HEK293 (cell line): ENCODE measurements around the gene TCF3.

Experiments used
- CTCF ChIA-PET: fragments of 350-600 bp; formaldehyde crosslinking; extraction: SDS; loops from one replicate; lab custom pipeline; 2021; ENCODE audit warnings: antibody characterized with exemption; lab: Yijun Ruan, JAX
- POLR2A ChIA-PET: fragments of 300-600 bp; formaldehyde crosslinking; extraction: SDS; loops from one replicate; lab custom pipeline; 2020; ENCODE audit warnings: antibody characterized with exemption, inconsistent platforms; lab: Yijun Ruan, JAX
- H3K27ac ChIP-seq: fragments of 200-500 bp; sonication (Bioruptor generic); 2 replicates; pipeline ENCODE4 v1.5.1; 2014; ENCODE audit warnings: low read depth, low read length, control low read depth, inconsistent platforms; ENCODE audit errors: extremely low read depth
- H3K36me3 ChIP-seq, 2 experiments: fragments of 200-500 bp in 1 of 2; sonication (Bioruptor generic) in 1 of 2; 1 replicate in 1 of 2; 2 replicates in 1 of 2; pipeline ENCODE4 v1.5.1; 2014 to 2017; ENCODE audit warnings: inconsistent platforms in 2 of 2, low read length in 2 of 2; ENCODE audit not compliant: control insufficient read depth in 2 of 2, insufficient read depth in 1 of 2
- H3K4me1 ChIP-seq: fragments of 200-500 bp; sonication (Bioruptor generic); 2 replicates; pipeline ENCODE4 v1.5.1; 2014; ENCODE audit warnings: mild to moderate bottlenecking, low read length, inconsistent platforms; ENCODE audit not compliant: control insufficient read depth, insufficient read depth
- H3K4me3 ChIP-seq: 2 replicates; pipeline ENCODE4 v1.5.1; 2011; ENCODE audit warnings: low read depth, mild to moderate bottlenecking, control low read depth, low read length, moderate library complexity
- H3K9me3 ChIP-seq: fragments of 200-500 bp; sonication (Bioruptor generic); 2 replicates; pipeline ENCODE4 v1.5.1; 2014; ENCODE audit warnings: low read depth, low read length, inconsistent platforms; ENCODE audit not compliant: control insufficient read depth, insufficient read depth
- BCL11B ChIP-seq: fragments of 450-650 bp; formaldehyde crosslinking; IDR thresholded peaks from 2 replicates; pipeline ENCODE4 v1.5.1; 2016; ENCODE audit warnings: low read depth, missing biosample characterization, missing genetic modification characterization
- GFI1B ChIP-seq: fragments of 450-650 bp; formaldehyde crosslinking; IDR thresholded peaks from 2 replicates; pipeline ENCODE4 v1.5.1; 2016; ENCODE audit warnings: missing biosample characterization, missing genetic modification characterization
- GLI4 ChIP-seq: fragments of 450-650 bp; formaldehyde crosslinking; IDR thresholded peaks from 2 replicates; pipeline ENCODE4 v1.5.1; 2016; ENCODE audit warnings: missing biosample characterization, missing genetic modification characterization
- GLIS1 ChIP-seq: fragments of 450-650 bp; formaldehyde crosslinking; IDR thresholded peaks from 2 replicates; pipeline ENCODE4 v1.5.1; 2016; ENCODE audit warnings: missing biosample characterization, missing genetic modification characterization
- GLIS2 ChIP-seq: fragments of 450-650 bp; formaldehyde crosslinking; IDR thresholded peaks from 2 replicates; pipeline ENCODE4 v1.5.1; 2016; ENCODE audit warnings: missing biosample characterization, missing genetic modification characterization
- KLF9 ChIP-seq: fragments of 450-650 bp; formaldehyde crosslinking; IDR thresholded peaks from 2 replicates; pipeline ENCODE4 v1.5.1; 2016; ENCODE audit warnings: missing biosample characterization, missing genetic modification characterization, low read depth
- REPIN1 ChIP-seq: fragments of 450-650 bp; formaldehyde crosslinking; IDR thresholded peaks from 2 replicates; pipeline ENCODE4 v1.5.1; 2017; ENCODE audit warnings: missing biosample characterization, missing genetic modification characterization, low read depth
- SP7 ChIP-seq: fragments of 450-650 bp; formaldehyde crosslinking; IDR thresholded peaks from 2 replicates; pipeline ENCODE4 v1.5.1; 2016; ENCODE audit warnings: missing biosample characterization, missing genetic modification characterization
- YY2 ChIP-seq: fragments of 450-650 bp; formaldehyde crosslinking; IDR thresholded peaks from 2 replicates; pipeline ENCODE4 v1.5.1; 2016; ENCODE audit warnings: missing biosample characterization, missing genetic modification characterization
- ZBTB20 ChIP-seq: fragments of 450-650 bp; formaldehyde crosslinking; IDR thresholded peaks from 2 replicates; pipeline ENCODE4 v1.5.1; 2016; ENCODE audit warnings: missing biosample characterization, missing genetic modification characterization
- ZBTB48 ChIP-seq: fragments of 450-650 bp; formaldehyde crosslinking; IDR thresholded peaks from 2 replicates; pipeline ENCODE4 v1.5.1; 2016; ENCODE audit warnings: missing biosample characterization, missing genetic modification characterization
- ZFP69B ChIP-seq: fragments of 450-650 bp; formaldehyde crosslinking; IDR thresholded peaks from 2 replicates; pipeline ENCODE4 v1.5.1; 2016; ENCODE audit warnings: missing biosample characterization, missing genetic modification characterization
- ZIC2 ChIP-seq: fragments of 450-650 bp; formaldehyde crosslinking; IDR thresholded peaks from 2 replicates; pipeline ENCODE4 v1.5.1; 2016; ENCODE audit warnings: missing biosample characterization, missing genetic modification characterization
- ZNF114 ChIP-seq: fragments of 450-650 bp; formaldehyde crosslinking; IDR thresholded peaks from 2 replicates; pipeline ENCODE4 v1.5.0; 2017; ENCODE audit warnings: missing biosample characterization, missing genetic modification characterization
- ZNF169 ChIP-seq: fragments of 450-650 bp; formaldehyde crosslinking; IDR thresholded peaks from 2 replicates; pipeline ENCODE4 v1.5.1; 2016; ENCODE audit warnings: missing biosample characterization, missing genetic modification characterization
- ZNF239 ChIP-seq: fragments of 450-650 bp; formaldehyde crosslinking; IDR thresholded peaks from 2 replicates; pipeline ENCODE4 v1.5.1; 2016; ENCODE audit warnings: missing biosample characterization, missing genetic modification characterization
- ZNF274 ChIP-seq, 2 experiments: fragments of 200-500 bp in 1 of 2; fragments of 450-650 bp in 1 of 2; sonication (Bioruptor generic) in 1 of 2; formaldehyde crosslinking in 1 of 2; IDR thresholded peaks; 2 replicates each; pipeline versions ENCODE4 v1.5.1 to v1.6.1; 2014 to 2016; ENCODE audit warnings: borderline replicate concordance in 1 of 2, inconsistent platforms in 1 of 2, low read length in 1 of 2, missing biosample characterization in 1 of 2, missing genetic modification characterization in 1 of 2
- ZNF501 ChIP-seq: fragments of 450-650 bp; formaldehyde crosslinking; IDR thresholded peaks from 2 replicates; pipeline ENCODE4 v1.5.1; 2016; ENCODE audit warnings: missing biosample characterization, missing genetic modification characterization
- ZNF785 ChIP-seq: fragments of 450-650 bp; formaldehyde crosslinking; IDR thresholded peaks from 2 replicates; pipeline ENCODE4 v1.5.1; 2016; ENCODE audit warnings: missing biosample characterization, missing genetic modification characterization
- ZSCAN16 ChIP-seq: fragments of 450-650 bp; formaldehyde crosslinking; IDR thresholded peaks from 2 replicates; pipeline ENCODE4 v1.5.1; 2016; ENCODE audit warnings: missing biosample characterization, missing genetic modification characterization
- ZXDB ChIP-seq: fragments of 450-650 bp; formaldehyde crosslinking; IDR thresholded peaks from 2 replicates; pipeline ENCODE4 v1.5.1; 2016; ENCODE audit warnings: missing biosample characterization, missing genetic modification characterization
- TF ChIP-seq, protein P1 (sequence below): fragments of 450-650 bp; formaldehyde crosslinking; IDR thresholded peaks from 2 replicates; pipeline ENCODE4 v1.5.1; 2016; ENCODE audit warnings: missing biosample characterization, missing genetic modification characterization
- TF ChIP-seq, protein P2 (sequence below): fragments of 450-650 bp; formaldehyde crosslinking; optimal IDR thresholded peaks from 2 replicates; pipeline ENCODE3; 2016; ENCODE audit warnings: missing biosample characterization, mild to moderate bottlenecking, missing genetic modification characterization
- TF ChIP-seq, protein P3 (sequence below): fragments of 450-650 bp; formaldehyde crosslinking; IDR thresholded peaks from 2 replicates; pipeline ENCODE4 v1.5.1; 2016; ENCODE audit warnings: missing biosample characterization, missing genetic modification characterization
- TF ChIP-seq, protein P4 (sequence below): fragments of 450-650 bp; formaldehyde crosslinking; IDR thresholded peaks from 2 replicates; pipeline ENCODE4 v1.5.1; 2017; ENCODE audit warnings: missing biosample characterization, missing genetic modification characterization
- TF ChIP-seq, protein P5 (sequence below): fragments of 450-650 bp; formaldehyde crosslinking; IDR thresholded peaks from 2 replicates; pipeline ENCODE4; 2016; ENCODE audit warnings: missing biosample characterization, missing genetic modification characterization

The TCF3 gene

DNA sequence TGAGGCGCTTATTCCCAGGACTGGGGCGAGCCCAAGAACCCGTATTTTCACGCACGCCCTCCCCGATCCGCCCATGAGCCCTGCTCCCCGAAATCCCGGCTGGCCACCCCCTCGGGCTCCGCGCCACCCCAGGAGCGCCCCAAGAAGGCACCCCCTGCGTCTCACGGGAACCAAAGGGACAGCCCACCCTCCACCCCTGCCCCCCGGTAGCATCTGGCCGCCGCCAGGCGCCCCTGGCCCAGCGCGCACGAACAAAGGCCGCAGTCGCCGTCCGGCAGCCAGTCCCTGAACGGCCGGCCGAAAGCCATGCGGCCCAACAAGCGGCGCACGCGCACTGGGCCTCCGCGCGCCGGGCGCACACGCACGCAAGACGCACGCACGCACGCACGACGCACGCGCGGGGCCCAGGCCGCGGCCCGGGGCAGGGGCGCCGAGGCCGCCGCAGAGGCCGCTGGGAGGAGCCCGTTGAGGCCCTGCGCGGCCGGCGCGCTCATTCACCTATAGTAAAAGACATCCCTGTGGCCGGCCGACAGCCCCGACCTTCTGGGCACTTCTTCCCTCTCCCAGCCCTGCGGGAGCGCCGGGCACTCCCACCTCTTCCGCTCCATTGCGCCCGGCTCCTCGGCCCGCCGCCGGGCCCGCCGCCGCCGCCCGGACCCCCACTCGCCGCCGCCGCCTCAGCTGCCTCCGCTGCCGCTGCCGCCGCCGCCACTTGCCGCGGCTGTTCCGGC is 60.2 kb downstream of the TCF3 start (continued):
- TF ChIP-seq, protein P1, sequence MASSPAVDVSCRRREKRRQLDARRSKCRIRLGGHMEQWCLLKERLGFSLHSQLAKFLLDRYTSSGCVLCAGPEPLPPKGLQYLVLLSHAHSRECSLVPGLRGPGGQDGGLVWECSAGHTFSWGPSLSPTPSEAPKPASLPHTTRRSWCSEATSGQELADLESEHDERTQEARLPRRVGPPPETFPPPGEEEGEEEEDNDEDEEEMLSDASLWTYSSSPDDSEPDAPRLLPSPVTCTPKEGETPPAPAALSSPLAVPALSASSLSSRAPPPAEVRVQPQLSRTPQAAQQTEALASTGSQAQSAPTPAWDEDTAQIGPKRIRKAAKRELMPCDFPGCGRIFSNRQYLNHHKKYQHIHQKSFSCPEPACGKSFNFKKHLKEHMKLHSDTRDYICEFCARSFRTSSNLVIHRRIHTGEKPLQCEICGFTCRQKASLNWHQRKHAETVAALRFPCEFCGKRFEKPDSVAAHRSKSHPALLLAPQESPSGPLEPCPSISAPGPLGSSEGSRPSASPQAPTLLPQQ (tag by site-specific recombination): peak; percentile 69
- TF ChIP-seq YY2: 0 out of 2 replicates have a peak, but pooled peaks have one; percentile 36
- peak; percentile 60; the same call in 1 of the 2 replicates for TF ChIP-seq ZXDB (tag by site-specific recombination)
- TF ChIP-seq, protein P2, sequence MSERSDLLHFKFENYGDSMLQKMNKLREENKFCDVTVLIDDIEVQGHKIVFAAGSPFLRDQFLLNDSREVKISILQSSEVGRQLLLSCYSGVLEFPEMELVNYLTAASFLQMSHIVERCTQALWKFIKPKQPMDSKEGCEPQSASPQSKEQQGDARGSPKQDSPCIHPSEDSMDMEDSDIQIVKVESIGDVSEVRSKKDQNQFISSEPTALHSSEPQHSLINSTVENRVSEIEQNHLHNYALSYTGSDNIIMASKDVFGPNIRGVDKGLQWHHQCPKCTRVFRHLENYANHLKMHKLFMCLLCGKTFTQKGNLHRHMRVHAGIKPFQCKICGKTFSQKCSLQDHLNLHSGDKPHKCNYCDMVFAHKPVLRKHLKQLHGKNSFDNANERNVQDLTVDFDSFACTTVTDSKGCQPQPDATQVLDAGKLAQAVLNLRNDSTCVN (tag by site-specific recombination): peak; percentile 77
- 0 out of 2 replicates have a peak, but pooled peaks have one; percentile 11 for TF ChIP-seq ZSCAN16 (tag by site-specific recombination)
- TF ChIP-seq SP7 (tag by site-specific recombination): peak; percentile 63
- TF ChIP-seq ZBTB48 (tag by site-specific recombination): peak; percentile 38; the same call in 1 of the 2 replicates
- no peak for TF ChIP-seq ZNF239 (tag by site-specific recombination)
- 0 out of 2 replicates have a peak, but pooled peaks have one; percentile 55 for TF ChIP-seq GLI4 (tag by site-specific recombination)

DNA sequence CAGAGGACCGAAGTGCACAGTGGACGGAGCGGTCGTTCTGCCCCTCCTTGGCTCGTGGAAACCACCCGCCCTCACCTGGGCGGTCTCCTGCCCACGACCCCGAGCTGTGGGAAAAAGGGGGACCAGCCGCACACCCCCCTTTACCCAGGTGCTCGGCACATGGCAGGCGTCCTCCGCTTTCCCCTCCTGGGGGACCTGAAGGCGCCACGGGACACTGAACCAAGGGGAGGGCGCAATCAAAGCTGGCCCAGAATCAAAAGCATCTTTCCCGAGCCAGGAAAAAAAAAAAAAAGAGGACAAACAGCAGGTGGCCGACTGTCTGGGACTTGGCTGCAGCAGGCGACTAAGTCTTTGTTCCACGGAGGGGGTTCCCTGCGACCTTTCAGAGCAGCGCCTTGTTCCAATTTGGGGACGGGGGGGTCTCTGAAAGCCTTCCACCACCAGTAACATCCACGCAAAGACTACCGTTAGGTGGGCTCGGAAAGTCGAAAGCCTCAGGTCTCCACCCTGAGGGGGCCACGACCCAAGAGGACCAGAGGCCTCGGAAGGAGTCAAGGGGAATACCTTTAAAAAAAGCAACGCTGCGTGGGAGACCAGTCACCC is 60.9 kb downstream of the TCF3 start:
- H3K9me3 ChIP-seq: no peaks in the 10 kb centered on the region
- TF ChIP-seq GFI1B (tag by site-specific recombination) (no peak), ZBTB20 (no peak), GLIS1 (tag by site-specific recombination) (peak; percentile 60), ZNF501 (tag by site-specific recombination) (no peak), ZBTB48 (tag by site-specific recombination) (no peak), ZIC2 (tag by site-specific recombination) (peak; percentile 82), ZFP69B (tag by site-specific recombination) (no peak), REPIN1 (tag by site-specific recombination) (no peak), ZNF785 (no peak), KLF9 (tag by site-specific recombination) (0 out of 2 replicates have a peak, but pooled peaks have one; percentile 0), ZNF114 (tag by site-specific recombination) (no peak), ZNF274 (IDR thresholded peaks at IDR 0.05; ENCODE audit: low read length) (no peak), ZNF274 (tag by site-specific recombination; IDR thresholded peaks at IDR 0.05; ENCODE audit: borderline replicate concordance) (no peak), BCL11B (tag by site-specific recombination) (no peak), ZNF169 (tag by site-specific recombination) (no peak), GLIS2 (tag by site-specific recombination) (no peak)
- TF ChIP-seq, protein P3, sequence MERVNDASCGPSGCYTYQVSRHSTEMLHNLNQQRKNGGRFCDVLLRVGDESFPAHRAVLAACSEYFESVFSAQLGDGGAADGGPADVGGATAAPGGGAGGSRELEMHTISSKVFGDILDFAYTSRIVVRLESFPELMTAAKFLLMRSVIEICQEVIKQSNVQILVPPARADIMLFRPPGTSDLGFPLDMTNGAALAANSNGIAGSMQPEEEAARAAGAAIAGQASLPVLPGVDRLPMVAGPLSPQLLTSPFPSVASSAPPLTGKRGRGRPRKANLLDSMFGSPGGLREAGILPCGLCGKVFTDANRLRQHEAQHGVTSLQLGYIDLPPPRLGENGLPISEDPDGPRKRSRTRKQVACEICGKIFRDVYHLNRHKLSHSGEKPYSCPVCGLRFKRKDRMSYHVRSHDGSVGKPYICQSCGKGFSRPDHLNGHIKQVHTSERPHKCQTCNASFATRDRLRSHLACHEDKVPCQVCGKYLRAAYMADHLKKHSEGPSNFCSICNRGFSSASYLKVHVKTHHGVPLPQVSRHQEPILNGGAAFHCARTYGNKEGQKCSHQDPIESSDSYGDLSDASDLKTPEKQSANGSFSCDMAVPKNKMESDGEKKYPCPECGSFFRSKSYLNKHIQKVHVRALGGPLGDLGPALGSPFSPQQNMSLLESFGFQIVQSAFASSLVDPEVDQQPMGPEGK (tag by site-specific recombination): no peak
- TF ChIP-seq, protein P4, sequence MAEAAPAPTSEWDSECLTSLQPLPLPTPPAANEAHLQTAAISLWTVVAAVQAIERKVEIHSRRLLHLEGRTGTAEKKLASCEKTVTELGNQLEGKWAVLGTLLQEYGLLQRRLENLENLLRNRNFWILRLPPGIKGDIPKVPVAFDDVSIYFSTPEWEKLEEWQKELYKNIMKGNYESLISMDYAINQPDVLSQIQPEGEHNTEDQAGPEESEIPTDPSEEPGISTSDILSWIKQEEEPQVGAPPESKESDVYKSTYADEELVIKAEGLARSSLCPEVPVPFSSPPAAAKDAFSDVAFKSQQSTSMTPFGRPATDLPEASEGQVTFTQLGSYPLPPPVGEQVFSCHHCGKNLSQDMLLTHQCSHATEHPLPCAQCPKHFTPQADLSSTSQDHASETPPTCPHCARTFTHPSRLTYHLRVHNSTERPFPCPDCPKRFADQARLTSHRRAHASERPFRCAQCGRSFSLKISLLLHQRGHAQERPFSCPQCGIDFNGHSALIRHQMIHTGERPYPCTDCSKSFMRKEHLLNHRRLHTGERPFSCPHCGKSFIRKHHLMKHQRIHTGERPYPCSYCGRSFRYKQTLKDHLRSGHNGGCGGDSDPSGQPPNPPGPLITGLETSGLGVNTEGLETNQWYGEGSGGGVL (tag by site-specific recombination): no peak
- TF ChIP-seq, protein P5, sequence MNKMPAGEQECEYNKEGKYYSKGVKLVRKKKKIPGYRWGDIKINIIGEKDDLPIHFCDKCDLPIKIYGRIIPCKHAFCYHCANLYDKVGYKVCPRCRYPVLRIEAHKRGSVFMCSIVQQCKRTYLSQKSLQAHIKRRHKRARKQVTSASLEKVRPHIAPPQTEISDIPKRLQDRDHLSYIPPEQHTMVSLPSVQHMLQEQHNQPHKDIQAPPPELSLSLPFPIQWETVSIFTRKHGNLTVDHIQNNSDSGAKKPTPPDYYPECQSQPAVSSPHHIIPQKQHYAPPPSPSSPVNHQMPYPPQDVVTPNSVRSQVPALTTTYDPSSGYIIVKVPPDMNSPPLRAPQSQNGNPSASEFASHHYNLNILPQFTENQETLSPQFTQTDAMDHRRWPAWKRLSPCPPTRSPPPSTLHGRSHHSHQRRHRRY (tag by site-specific recombination): no peak
- TF ChIP-seq, all 188 proteins: peak for 3
- Histone ChIP-seq H3K4me3 (peak overlapping the region; percentile 84), H3K27ac (peak overlapping the region; percentile 100), H3K4me1 (no peaks in the 10 kb centered on the region), H3K36me3 (peaks cover 10 to 21% of the 10 kb centered on the region in 2 experiments; a peak in 2 of 3 replicates)
- POLR2A ChIA-PET: interaction anchor here (0.6 to 1.6 kb wide), 3 partner anchors 10 to 61 kb away, joined by 3 to 7 read pairs (median 6); partner anchors contain the start of genes TCF3 and UQCR11
- CTCF ChIA-PET: interaction anchor here (0.5 to 1.3 kb wide), 4 partner anchors 33 to 203 kb away, joined by 3 to 6 read pairs (median 4); no protein-coding TSS in a partner anchor
